ENCODE data around the gene NT5DC1. TPM values are rescaled to one million over a fixed set of nuclear protein-coding genes. Genes with fewer than 3 reads are reported as not detected.
A peak's percentile ranks its signal among the peaks of the same experiment; 100 is the strongest.

NT5DC1 gene
- total and polyA plus RNA-seq, 10 of the 15 experiments (the other 5 are each of a cell fraction or from before 2014, with no cell fraction given) = 40.8 to 140 (median 66.8) TPM

GRCh38 chr6:116279232-116280160, 178.8 kb downstream of the NT5DC1 start, which contains the start of gene TSPYL1:
Gene TSPYL1 (minus strand): TSS chr6:116279930. CDS start chr6:116279830, 100 bp downstream.
- Histone ChIP-seq H3K4me1 (ENCODE audit: control insufficient read depth, insufficient read depth, low read length) (no peaks in the 10 kb centered on the region), H3K27ac (ENCODE audit: control insufficient read depth, insufficient read depth) (peak within 1 kb of the TSS; percentile 96), H3K4me2 (ENCODE audit: control insufficient read depth, insufficient read depth) (peak within 1 kb of the TSS; percentile 75), H3K36me3 (ENCODE audit: control insufficient read depth in 2 of 2, insufficient read depth in 2 of 2, low read length in 1 of 2) (no peaks in the 10 kb centered on the region), H3K9ac (ENCODE audit: control insufficient read depth, insufficient read depth, low read length) (peak within 1 kb of the TSS; percentile 87), H4K20me1 (ENCODE audit: control insufficient read depth, insufficient read depth) (peaks cover 7% of the 10 kb centered on the region; the same call in 1 of the 2 replicates), H3K4me3 (peak within 1 kb of the TSS; percentile 86), H3K79me2 (ENCODE audit: control insufficient read depth, insufficient read depth, low read length) (peaks cover 57% of the 10 kb centered on the region), H3K27me3 (replicated peaks in 1 of 2; ENCODE audit: control insufficient read depth in 2 of 2, insufficient read depth in 2 of 2, low read length in 1 of 2) (no peaks in the 10 kb centered on the region), H3K9me3 (replicated peaks; ENCODE audit: control insufficient read depth, insufficient read depth, low read length) (no peaks in the 10 kb centered on the region), H2AFZ (ENCODE audit: control insufficient read depth, low read depth, low read length) (peak within 1 kb of the TSS; percentile 97)
- ATAC-seq = peak; percentile 94
- intact Hi-C loops (cut with micrococcal nuclease; ENCODE audit: unreplicated experiment) (loop anchor here (5.0 kb wide), 2 partner anchors 293 to 388 kb away; partner anchors contain the start of genes RWDD1 and ZUP1), in situ Hi-C loops (cut with MboI) (loop anchor here (5.0 kb wide), 1 partner anchor 253 kb away; no protein-coding TSS in a partner anchor)
- CTCF ChIA-PET = interaction anchor here (0.6 to 5.4 kb wide), 14 partner anchors 8 to 365 kb away, joined by 3 to 76 read pairs (median 4); no protein-coding TSS in a partner anchor
- peak; percentile 90 for FAIRE-seq
- BruUV-seq (replicated peaks) = TSS peak; percentile 77
- RAD21 ChIA-PET (ENCODE audit: unreplicated experiment) = interaction anchor here (0.6 to 3.1 kb wide), 10 partner anchors 8 to 292 kb away, joined by 3 to 17 read pairs (median 4); partner anchors contain the start of genes RWDD1 and TSPYL4
- WGBS (ENCODE audit: insufficient coverage, insufficient replicate concordance, low lambda C conversion rate, missing lambda C conversion rate) = 1% methylated on average over 64 of the region's 71 CpGs
- DNase-seq (ENCODE audit: low read depth, low spot score) = peak; percentile 90
- SMC1A ChIA-PET (ENCODE audit: uncharacterized antibody, unreplicated experiment) = interaction anchor here (0.9 to 3.9 kb wide), 16 partner anchors 8 to 293 kb away, joined by 3 to 23 read pairs (median 4); partner anchors contain the start of gene RWDD1
- POLR2A ChIA-PET = interaction anchor here (0.6 to 2.3 kb wide), 8 partner anchors 10 to 401 kb away, joined by 3 to 9 read pairs (median 4); partner anchors contain the start of genes KPNA5 and TSPYL4
- no peak for TF ChIP-seq ELK1 (IDR thresholded peaks at IDR 0.05; ENCODE audit: low read depth, low read length)
- no peak for TF ChIP-seq MTA3 (IDR thresholded peaks at IDR 0.05; ENCODE audit: borderline replicate concordance, low read length)
- no peak for TF ChIP-seq ZNF274 (IDR thresholded peaks at IDR 0.05; ENCODE audit: insufficient read depth, insufficient read length)
- TF ChIP-seq HDAC2 (IDR thresholded peaks at IDR 0.05) = no peak
- peak; percentile 84; the same call in 1 of the 2 replicates for TF ChIP-seq ASH2L (IDR thresholded peaks at IDR 0.05; ENCODE audit: borderline replicate concordance, low read depth)
- TF ChIP-seq ATF3 (IDR thresholded peaks at IDR 0.05; ENCODE audit: borderline replicate concordance, extremely low read depth, low read depth, low read length) = no peak
- TF ChIP-seq FOS (IDR thresholded peaks at IDR 0.05; ENCODE audit: borderline replicate concordance, extremely low read depth, insufficient read length) = peak; percentile 47
- no peak for TF ChIP-seq YBX1 (IDR thresholded peaks at IDR 0.05)
- TF ChIP-seq TCF3 (IDR thresholded peaks at IDR 0.05; ENCODE audit: borderline replicate concordance, insufficient read depth, low read depth, low read length) = no peak
- no peak for TF ChIP-seq SMAD1 (IDR thresholded peaks at IDR 0.05; ENCODE audit: low read depth, partially characterized antibody)
- TF ChIP-seq ZNF24 (IDR thresholded peaks at IDR 0.05) = no peak
- TF ChIP-seq JUND (IDR thresholded peaks at IDR 0.05; ENCODE audit: low read depth, low read length) = no peak
- TF ChIP-seq REST (IDR thresholded peaks at IDR 0.05; ENCODE audit: low read depth, low read length) = no peak
- no peak for TF ChIP-seq CBX3 (IDR thresholded peaks at IDR 0.05; ENCODE audit: borderline replicate concordance, low read depth)
- no peak for TF ChIP-seq MTA2 (IDR thresholded peaks at IDR 0.05; ENCODE audit: low read depth)
- peak; percentile 91 for TF ChIP-seq POLR2AphosphoS5 (IDR thresholded peaks at IDR 0.05; ENCODE audit: low read length)
- TF ChIP-seq USF2 (IDR thresholded peaks at IDR 0.05; ENCODE audit: borderline replicate concordance, low read depth, low read length) = no peak

Measured in GM12878 (cell line).